ENCODE data around the gene CCL22. TPM values are rescaled to one million over a fixed set of nuclear protein-coding genes. Genes with fewer than 3 reads are reported as not detected.

CCL22 gene, protein sequence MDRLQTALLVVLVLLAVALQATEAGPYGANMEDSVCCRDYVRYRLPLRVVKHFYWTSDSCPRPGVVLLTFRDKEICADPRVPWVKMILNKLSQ
- total RNA-seq = under 1 TPM; 0.72 to 0.91 TPM

DNA sequence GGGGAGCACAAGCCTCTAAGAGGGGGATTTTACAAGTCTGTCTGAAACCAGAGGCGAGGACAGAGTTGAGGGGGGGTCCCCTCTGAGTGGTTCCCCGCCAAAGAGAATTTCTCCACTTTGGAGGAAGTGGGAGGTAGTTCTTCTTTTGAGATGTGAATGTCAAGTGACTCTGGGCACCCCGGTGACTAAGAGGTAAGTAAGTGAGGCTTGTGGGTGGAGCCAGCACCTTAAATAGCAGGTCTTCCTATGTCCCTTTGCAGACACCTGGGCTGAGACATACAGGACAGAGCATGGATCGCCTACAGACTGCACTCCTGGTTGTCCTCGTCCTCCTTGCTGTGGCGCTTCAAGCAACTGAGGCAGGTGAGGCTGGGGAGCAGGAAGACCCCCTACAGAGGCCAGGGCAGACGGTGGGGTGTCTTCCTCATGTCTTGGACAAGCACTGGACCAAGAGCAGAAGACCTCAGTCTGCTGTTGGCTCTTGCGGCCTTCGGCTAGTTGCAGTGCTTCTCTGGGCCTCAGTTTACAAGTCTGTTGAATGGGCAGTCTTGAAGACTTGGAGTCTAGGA, at the start of gene CCL22:
Gene CCL22, plus strand, starts transcription at position 257 of the 569 bp plus-strand sequence. Its CDS starts 34 bp downstream, at position 291.
- Mint-ChIP-seq H3K27ac (peak within 1 kb of the TSS; percentile 11), H3K9me3 (ENCODE audit: low read depth) (no peaks in the 10 kb centered on the region), H3K27me3 (no peaks in the 10 kb centered on the region), H3K4me1 (peaks cover 13% of the 10 kb centered on the region), H3K36me3 (ENCODE audit: low read depth) (no peaks in the 10 kb centered on the region), H3K4me3 (no peak within 1 kb of the TSS)
- intact Hi-C loops (cut with DNase I, micrococcal nuclease) = no loop called here
- ATAC-seq (peak; percentile 92), DNase-seq (peak; percentile 59)
- ChIA-PET POLR2A (no interaction called here), CTCF (no interaction called here)

DNA sequence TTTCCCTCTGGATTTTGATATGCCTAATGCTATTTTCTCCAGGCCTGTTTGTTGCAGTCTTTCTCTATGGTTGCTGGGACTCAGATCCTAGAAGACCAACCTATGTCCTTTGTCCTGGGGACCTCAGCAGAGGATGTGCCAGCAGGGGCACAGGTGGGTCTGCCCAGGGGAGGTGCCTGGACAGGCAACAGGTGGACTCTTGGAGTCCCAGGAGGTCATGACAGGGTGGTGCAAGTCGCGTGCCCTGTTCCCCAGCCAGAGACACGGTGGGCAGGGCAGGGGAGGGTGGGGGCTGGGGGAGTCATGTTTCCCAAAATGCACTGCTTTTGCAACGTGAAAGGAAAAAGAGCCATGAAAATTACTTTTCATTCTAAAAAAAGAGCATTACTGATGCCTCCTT, 47.8 kb upstream of the CCL22 start:
- Mint-ChIP-seq H3K4me1 (peaks cover 17% of the 10 kb centered on the region), H3K9me3 (ENCODE audit: low read depth) (no peaks in the 10 kb centered on the region), H3K27me3 (peaks cover 2% of the 10 kb centered on the region), H3K4me3 (no peak overlapping the region), H3K27ac (no peak overlapping the region), H3K36me3 (ENCODE audit: low read depth) (no peaks in the 10 kb centered on the region)
- DNase-seq (no peak), ATAC-seq (no peak)
- ChIA-PET CTCF (interaction anchor here (1.0 to 1.2 kb wide), 3 partner anchors 9 to 107 kb away, joined by 3 to 4 read pairs (median 4); no protein-coding TSS in a partner anchor), POLR2A (no interaction called here)
- intact Hi-C loops (cut with DNase I, micrococcal nuclease) = no loop called here

DNA sequence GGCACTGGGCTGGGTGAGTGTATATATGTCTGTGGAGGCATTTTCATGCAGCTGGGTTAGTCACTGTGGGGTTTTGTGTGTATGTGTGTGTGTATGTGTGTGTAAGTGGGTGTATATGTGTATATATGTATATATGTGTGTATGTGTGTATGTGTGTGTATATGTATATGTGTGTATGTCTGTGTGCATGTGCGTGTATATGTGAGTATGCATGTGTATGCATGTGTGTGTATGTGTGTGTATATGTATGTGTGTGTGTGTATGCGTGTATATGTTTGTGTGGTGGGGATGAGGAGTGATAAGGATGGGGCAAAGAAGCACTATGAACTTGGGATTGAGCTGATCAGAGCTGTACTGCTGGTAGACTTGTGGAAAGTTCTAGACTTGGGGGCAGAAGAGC, 45.1 kb upstream of the CCL22 start:
- H3K4me1 Mint-ChIP-seq = peaks cover 17% of the 10 kb centered on the region
- H3K36me3 Mint-ChIP-seq (ENCODE audit: low read depth) = no peaks in the 10 kb centered on the region
- DNase-seq (no peak), ATAC-seq (no peak)
- H3K4me3 Mint-ChIP-seq = no peak overlapping the region
- intact Hi-C loops (cut with DNase I, micrococcal nuclease) = no loop called here
- H3K27ac Mint-ChIP-seq = peak overlapping the region; percentile 7
- ChIA-PET CTCF (interaction anchor here (0.9 to 1.4 kb wide), 6 partner anchors 8 to 103 kb away, joined by 3 to 11 read pairs (median 4); no protein-coding TSS in a partner anchor), POLR2A (interaction anchor here (0.6 to 0.9 kb wide), 2 partner anchors 18 to 78 kb away, joined by 3 to 4 read pairs; no protein-coding TSS in a partner anchor)
- H3K9me3 Mint-ChIP-seq (ENCODE audit: low read depth) = no peaks in the 10 kb centered on the region
- no peaks in the 10 kb centered on the region for H3K27me3 Mint-ChIP-seq

DNA sequence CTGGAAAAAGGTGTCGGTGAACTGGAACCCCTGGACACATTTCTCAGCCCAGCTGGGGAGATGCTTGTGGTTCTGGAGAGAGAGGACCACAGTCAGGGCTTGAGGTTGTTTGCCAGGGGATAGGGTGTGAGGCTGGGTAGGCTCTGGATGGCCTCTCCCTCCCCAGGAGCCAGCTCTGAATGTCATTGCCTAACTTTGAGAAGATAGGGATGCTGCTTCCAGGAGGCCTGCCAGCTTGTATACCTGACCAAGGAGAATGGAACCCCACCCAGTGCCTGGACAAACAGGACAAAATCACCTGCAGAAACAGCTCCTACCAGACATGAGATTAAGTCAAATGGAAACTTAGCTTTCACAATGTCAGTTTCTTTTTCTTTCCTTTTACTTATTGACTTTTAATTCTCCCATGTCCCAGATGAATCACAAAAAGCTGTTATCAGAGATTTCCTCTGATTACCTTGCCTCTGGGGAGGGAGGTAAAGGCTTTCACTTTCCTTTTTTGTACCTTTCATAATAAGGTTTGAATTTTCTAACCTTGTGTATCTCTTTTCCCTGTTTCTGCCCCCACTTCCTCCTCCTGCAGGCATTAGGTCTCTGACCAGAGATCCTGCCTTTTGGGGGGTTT, 44.3 kb upstream of the CCL22 start:
- H3K27me3 Mint-ChIP-seq = no peaks in the 10 kb centered on the region
- peaks cover 17% of the 10 kb centered on the region for H3K4me1 Mint-ChIP-seq
- ChIA-PET CTCF (interaction anchor here (0.5 to 1.4 kb wide), 13 partner anchors 8 to 1150 kb away, joined by 3 to 11 read pairs (median 3); no protein-coding TSS in a partner anchor), POLR2A (interaction anchor here (0.6 to 0.9 kb wide), 2 partner anchors 17 to 79 kb away, joined by 3 to 4 read pairs; no protein-coding TSS in a partner anchor)
- intact Hi-C loops (cut with DNase I, micrococcal nuclease) = loop anchor here in 1 of 2 experiments (1.0 kb wide), 2 partner anchors 14 to 63 kb away; no protein-coding TSS in a partner anchor
- H3K27ac Mint-ChIP-seq = peak overlapping the region; percentile 33
- H3K4me3 Mint-ChIP-seq = no peak overlapping the region
- ATAC-seq (peak; percentile 90), DNase-seq (peak; percentile 23)
- H3K9me3 Mint-ChIP-seq (ENCODE audit: low read depth) = no peaks in the 10 kb centered on the region
- no peaks in the 10 kb centered on the region for H3K36me3 Mint-ChIP-seq (ENCODE audit: low read depth)

DNA sequence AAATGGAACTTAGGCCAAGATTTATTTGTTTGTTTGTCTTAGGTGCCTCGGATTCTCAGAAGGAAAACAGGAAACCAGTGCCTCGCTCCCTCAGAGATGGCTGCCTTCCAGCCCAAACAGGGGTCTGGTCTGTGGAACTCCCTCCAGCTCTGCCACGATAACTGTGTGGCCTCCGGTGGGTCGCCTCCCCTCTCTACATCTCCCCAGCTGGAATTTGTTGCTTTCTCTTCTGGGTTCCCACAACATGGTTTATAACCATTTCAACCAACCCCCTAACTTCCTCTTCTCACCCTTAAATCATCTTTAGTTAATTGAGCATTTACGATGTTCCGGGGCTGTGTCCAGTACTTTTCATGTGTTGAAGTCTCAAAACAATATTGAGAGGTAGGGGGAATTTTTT, 43.2 kb upstream of the CCL22 start:
- H3K27ac Mint-ChIP-seq = no peak overlapping the region
- no peaks in the 10 kb centered on the region for H3K36me3 Mint-ChIP-seq (ENCODE audit: low read depth)
- intact Hi-C loops (cut with DNase I, micrococcal nuclease) = no loop called here
- no peak overlapping the region for H3K4me3 Mint-ChIP-seq
- DNase-seq (no peak), ATAC-seq (no peak)
- no peaks in the 10 kb centered on the region for H3K9me3 Mint-ChIP-seq (ENCODE audit: low read depth)
- ChIA-PET CTCF (no interaction called here), POLR2A (no interaction called here)
- no peaks in the 10 kb centered on the region for H3K27me3 Mint-ChIP-seq
- H3K4me1 Mint-ChIP-seq = peaks cover 17% of the 10 kb centered on the region

DNA sequence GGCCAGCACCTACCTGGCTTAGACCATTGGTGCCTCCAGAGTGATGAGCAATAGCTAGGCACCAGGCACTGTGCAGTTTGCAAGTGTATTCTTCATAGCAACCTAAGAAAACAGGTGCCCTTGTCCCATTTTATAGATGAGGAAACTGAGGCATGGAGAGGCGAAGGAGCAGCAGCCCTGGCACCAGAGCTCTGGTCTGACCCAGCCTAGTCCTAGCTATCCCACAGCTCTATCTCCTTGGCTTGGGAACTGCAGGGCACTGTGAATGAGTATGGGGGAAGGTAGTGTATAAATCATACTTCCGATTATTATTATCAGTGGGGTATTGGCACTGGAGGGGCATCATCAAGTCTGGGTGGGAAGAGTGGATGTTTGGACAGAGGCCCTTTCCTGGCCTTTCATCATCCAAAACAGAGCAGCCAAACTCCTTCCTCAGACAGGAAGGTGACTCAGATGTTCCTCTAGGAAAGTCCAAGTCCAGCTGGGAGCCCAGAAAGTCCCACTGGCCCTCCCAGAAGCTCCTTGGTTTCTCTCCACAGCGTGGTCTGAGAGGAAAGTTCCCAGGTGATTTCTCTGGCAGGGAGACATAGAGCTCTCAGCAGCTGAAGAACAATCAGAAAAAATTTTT, 42.1 kb upstream of the CCL22 start:
- Mint-ChIP-seq H3K36me3 (ENCODE audit: low read depth) (no peaks in the 10 kb centered on the region), H3K27ac (no peak overlapping the region), H3K4me1 (peaks cover 17% of the 10 kb centered on the region), H3K27me3 (no peaks in the 10 kb centered on the region), H3K4me3 (no peak overlapping the region), H3K9me3 (ENCODE audit: low read depth) (no peaks in the 10 kb centered on the region)
- ChIA-PET POLR2A (no interaction called here), CTCF (no interaction called here)
- intact Hi-C loops (cut with DNase I, micrococcal nuclease) = no loop called here
- no peak for ATAC-seq
- no peak for DNase-seq

DNA sequence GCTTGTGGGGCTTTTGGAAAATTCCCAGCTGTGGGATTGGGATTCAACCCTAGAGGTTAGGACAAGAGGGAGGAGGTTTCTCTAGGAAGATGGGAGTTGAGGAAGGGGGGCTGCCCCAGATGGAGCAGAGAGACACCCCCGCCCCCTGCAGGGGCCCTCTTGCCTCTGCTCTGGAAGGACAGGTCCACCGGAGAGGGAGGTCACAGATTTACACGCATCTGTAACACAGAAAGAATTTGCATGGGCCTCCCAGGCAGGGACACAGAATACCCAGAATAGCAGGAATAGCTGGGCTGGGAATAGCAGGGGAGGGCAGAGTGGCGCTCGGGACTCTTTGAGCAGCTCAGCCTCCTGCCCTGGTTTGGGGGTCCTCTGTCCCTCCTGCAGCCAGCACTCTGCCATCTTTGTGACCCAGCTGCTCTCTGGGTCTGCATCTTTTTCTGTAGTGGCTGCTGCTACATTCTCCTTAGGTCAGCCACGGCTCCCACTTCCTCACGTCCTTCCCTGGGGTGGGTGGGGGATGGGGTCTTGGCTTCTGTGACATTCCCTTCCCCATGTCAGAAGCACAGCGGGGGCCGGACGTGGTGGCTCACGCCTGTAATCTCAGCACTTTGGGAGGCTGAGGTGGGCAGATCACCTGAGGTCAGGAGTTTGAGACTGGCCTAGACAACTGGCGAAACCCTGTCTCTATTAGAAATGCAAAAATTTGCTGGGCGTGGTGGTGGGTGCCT, 40.2 kb upstream of the CCL22 start:
- Mint-ChIP-seq H3K4me1 (peaks cover 17% of the 10 kb centered on the region), H3K36me3 (ENCODE audit: low read depth) (no peaks in the 10 kb centered on the region), H3K27me3 (no peaks in the 10 kb centered on the region), H3K4me3 (no peak overlapping the region), H3K9me3 (ENCODE audit: low read depth) (no peaks in the 10 kb centered on the region), H3K27ac (no peak overlapping the region)
- ChIA-PET POLR2A (no interaction called here), CTCF (no interaction called here)
- DNase-seq = no peak
- no peak for ATAC-seq
- intact Hi-C loops (cut with DNase I, micrococcal nuclease) = no loop called here

DNA sequence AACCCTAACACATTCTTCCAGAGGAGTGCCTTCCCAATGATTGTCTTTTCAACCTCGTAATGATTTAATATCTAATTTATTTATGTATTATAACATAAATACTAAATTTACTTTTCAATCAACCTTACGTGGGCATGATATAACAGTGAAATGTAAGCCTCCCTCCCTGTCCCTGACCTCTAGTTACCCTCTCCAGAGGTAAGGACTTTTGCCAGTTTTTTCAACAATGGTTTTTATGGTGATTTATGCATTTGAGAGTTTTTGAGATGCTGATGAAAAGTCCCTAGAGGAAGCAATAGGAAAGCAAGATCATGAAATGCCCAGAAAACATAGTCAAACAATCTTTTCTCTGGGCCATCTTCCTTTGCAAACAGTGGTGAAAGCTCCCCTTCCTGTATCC, 38.9 kb upstream of the CCL22 start:
- Mint-ChIP-seq H3K9me3 (ENCODE audit: low read depth) (no peaks in the 10 kb centered on the region), H3K27ac (no peak overlapping the region), H3K4me3 (no peak overlapping the region), H3K36me3 (ENCODE audit: low read depth) (no peaks in the 10 kb centered on the region), H3K4me1 (peaks cover 9% of the 10 kb centered on the region), H3K27me3 (no peaks in the 10 kb centered on the region)
- ChIA-PET POLR2A (interaction anchor here (0.7 kb wide), 1 partner anchor 56 kb away, joined by 4 read pairs; no protein-coding TSS in a partner anchor), CTCF (interaction anchor here (2.0 kb wide), 1 partner anchor 98 kb away, joined by 8 read pairs; no protein-coding TSS in a partner anchor)
- intact Hi-C loops (cut with DNase I, micrococcal nuclease) = no loop called here
- no peak for DNase-seq
- no peak for ATAC-seq

DNA sequence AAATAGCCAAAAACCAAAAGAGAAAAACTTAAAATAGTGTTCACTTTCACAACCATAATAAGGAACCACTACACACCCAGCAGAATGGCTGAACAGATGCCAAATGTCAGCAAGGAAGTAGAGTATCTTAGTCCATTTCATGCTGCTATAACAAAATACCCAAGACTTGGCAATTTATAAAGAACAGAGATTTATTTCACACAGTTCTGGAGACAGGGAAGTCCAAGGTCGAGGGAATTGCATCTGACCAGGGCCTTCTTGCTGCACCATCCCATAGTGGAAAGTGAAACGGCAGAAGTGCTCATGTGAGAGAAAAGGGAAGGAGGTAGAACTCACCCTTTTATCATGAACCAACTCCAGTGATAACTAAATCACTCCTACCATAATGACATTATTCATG, 33.8 kb upstream of the CCL22 start:
- ChIA-PET CTCF (no interaction called here), POLR2A (no interaction called here)
- Mint-ChIP-seq H3K4me3 (no peak overlapping the region), H3K27me3 (no peaks in the 10 kb centered on the region), H3K4me1 (peaks cover under 1% of the 10 kb centered on the region), H3K9me3 (ENCODE audit: low read depth) (no peaks in the 10 kb centered on the region), H3K36me3 (ENCODE audit: low read depth) (no peaks in the 10 kb centered on the region), H3K27ac (no peak overlapping the region)
- no peak for ATAC-seq
- DNase-seq = no peak
- intact Hi-C loops (cut with DNase I, micrococcal nuclease) = no loop called here

DNA sequence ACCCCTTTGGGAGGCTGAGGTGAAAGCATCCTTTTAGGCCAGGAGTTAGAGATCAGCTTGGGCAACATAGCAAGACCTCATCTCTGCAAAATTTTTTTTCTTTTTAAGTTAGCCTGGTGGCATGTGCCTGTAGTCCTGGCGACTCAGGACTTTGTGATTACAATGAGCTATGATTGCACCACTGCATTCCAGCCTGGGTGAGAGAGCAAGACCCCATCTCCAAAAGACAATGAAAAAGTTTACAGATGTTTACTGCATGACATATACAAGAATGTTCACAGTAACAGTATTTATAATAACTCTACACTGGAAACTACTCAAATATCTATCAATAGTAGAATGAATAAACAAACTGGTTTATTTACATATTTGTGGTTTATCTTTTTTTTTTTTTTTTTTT, 33.1 kb upstream of the CCL22 start:
- no peak for DNase-seq
- Mint-ChIP-seq H3K4me1 (peaks cover 3% of the 10 kb centered on the region), H3K4me3 (no peak overlapping the region), H3K27ac (no peak overlapping the region), H3K36me3 (ENCODE audit: low read depth) (no peaks in the 10 kb centered on the region), H3K9me3 (ENCODE audit: low read depth) (no peaks in the 10 kb centered on the region), H3K27me3 (no peaks in the 10 kb centered on the region)
- intact Hi-C loops (cut with DNase I, micrococcal nuclease) = no loop called here
- ATAC-seq = no peak
- POLR2A ChIA-PET = no interaction called here
- CTCF ChIA-PET = no interaction called here

DNA sequence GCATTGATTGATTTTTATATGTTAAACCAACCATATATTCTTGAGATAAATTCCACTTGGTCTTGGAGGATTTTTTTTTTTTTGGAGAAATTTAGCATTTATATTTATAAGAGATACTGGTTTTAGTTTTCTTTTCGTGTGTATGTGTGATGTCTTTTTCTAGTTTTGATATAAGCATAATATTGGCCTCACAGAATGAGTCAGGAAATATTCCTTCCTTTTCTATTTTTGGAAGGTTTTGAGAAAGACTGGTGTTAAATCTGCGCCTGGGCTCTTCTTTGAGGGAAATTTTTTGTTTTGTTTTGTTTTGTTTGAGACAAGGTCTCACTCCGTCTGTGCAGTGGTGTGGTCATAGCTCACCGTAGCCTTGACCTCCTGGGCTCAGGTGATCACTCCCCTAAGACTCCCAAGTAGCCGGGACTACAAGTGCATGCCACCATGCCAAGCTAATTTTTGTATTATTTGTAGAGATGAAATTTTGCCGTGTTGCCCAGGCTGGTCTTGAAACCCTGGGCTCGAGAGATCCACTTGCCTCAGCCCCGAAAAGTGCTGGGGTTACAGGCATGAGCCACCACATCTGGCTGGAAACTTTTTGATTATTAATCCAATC, 28.8 kb upstream of the CCL22 start:
- DNase-seq (no peak), ATAC-seq (no peak)
- intact Hi-C loops (cut with DNase I, micrococcal nuclease) = no loop called here
- Mint-ChIP-seq H3K27ac (no peak overlapping the region), H3K9me3 (ENCODE audit: low read depth) (no peaks in the 10 kb centered on the region), H3K27me3 (no peaks in the 10 kb centered on the region), H3K4me3 (no peak overlapping the region), H3K36me3 (ENCODE audit: low read depth) (no peaks in the 10 kb centered on the region), H3K4me1 (peaks cover 3% of the 10 kb centered on the region)
- ChIA-PET CTCF (no interaction called here), POLR2A (interaction anchor here (0.7 kb wide), 1 partner anchor 132 kb away, joined by 4 read pairs; no protein-coding TSS in a partner anchor)

Data from activated CD4-positive, alpha-beta T cell treated with anti-CD3 and anti-CD28 coated beads for 36 hours (primary cell).